Measurements from ENCODE around the gene SIRPA. TPM values are rescaled to one million over a fixed set of nuclear protein-coding genes. Genes with fewer than 3 reads are reported as not detected.

SIRPA gene
- total RNA-seq, 1 donor = 12.2 TPM

- no peak overlapping the region for H3K4me3 ChIP-seq (ENCODE audit: low read depth, low read length)
- no peak for DNase-seq (ENCODE audit: low read depth)
- TF ChIP-seq, protein P1, sequence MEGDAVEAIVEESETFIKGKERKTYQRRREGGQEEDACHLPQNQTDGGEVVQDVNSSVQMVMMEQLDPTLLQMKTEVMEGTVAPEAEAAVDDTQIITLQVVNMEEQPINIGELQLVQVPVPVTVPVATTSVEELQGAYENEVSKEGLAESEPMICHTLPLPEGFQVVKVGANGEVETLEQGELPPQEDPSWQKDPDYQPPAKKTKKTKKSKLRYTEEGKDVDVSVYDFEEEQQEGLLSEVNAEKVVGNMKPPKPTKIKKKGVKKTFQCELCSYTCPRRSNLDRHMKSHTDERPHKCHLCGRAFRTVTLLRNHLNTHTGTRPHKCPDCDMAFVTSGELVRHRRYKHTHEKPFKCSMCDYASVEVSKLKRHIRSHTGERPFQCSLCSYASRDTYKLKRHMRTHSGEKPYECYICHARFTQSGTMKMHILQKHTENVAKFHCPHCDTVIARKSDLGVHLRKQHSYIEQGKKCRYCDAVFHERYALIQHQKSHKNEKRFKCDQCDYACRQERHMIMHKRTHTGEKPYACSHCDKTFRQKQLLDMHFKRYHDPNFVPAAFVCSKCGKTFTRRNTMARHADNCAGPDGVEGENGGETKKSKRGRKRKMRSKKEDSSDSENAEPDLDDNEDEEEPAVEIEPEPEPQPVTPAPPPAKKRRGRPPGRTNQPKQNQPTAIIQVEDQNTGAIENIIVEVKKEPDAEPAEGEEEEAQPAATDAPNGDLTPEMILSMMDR (IDR thresholded peaks at IDR 0.05; ENCODE audit: insufficient read depth, low read length) = no peak
Measured at GRCh38 chr20:1874450-1875182, 20.6 kb upstream of the SIRPA start.

GRCh38 chr20:1875183-1875554, 20.0 kb upstream of the SIRPA start:
- DNase-seq (ENCODE audit: low read depth) = no peak
- H3K4me3 ChIP-seq (ENCODE audit: low read depth, low read length) = no peak overlapping the region
- TF ChIP-seq, protein P1 (IDR thresholded peaks at IDR 0.05; ENCODE audit: insufficient read depth, low read length) = no peak

- DNase-seq (ENCODE audit: low read depth) = no peak
- no peak overlapping the region for H3K4me3 ChIP-seq (ENCODE audit: low read depth, low read length)
- TF ChIP-seq, protein P1 (IDR thresholded peaks at IDR 0.05; ENCODE audit: insufficient read depth, low read length) = no peak
Measured at GRCh38 chr20:1875762-1876161, 19.4 kb upstream of the SIRPA start.

GRCh38 chr20:1876217-1876921, 18.8 kb upstream of the SIRPA start:
- DNase-seq (ENCODE audit: low read depth) = no peak
- TF ChIP-seq, protein P1 (IDR thresholded peaks at IDR 0.05; ENCODE audit: insufficient read depth, low read length) = no peak
- no peak overlapping the region for H3K4me3 ChIP-seq (ENCODE audit: low read depth, low read length)

DNA sequence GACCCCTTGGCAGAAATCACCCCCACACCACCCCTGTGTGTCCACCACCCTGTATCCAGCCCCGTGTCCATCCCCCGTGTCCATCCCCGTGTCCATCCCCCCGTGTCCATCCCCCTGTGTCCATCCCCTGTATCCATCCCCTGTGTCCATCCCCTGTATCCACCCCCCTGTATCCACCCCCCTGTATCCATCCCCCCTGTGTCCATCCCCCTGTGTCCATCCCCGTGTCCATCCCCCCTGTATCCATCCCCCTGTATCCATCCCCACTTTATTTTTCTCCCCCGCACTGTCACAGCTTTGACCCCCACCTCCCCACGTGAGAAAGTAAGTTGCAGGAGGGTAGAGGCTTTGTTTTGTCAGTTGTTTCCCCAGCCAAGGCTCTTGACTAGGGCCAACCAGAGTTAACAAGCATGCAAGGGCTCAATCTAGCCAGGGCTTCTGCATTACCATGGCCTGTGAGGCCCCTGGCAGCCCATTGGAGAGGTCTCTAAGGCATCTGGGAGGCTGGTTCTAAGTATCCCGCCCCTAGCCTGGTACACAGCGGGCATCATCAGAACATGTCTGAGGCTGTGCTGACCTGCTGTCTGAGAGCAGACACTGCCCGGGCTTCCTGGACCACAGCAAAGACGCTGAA, 18.1 kb upstream of the SIRPA start:
- TF ChIP-seq, protein P1 (IDR thresholded peaks at IDR 0.05; ENCODE audit: insufficient read depth, low read length) = no peak
- H3K4me3 ChIP-seq (ENCODE audit: low read depth, low read length) = no peak overlapping the region
- no peak for DNase-seq (ENCODE audit: low read depth)

- no peak overlapping the region for H3K4me3 ChIP-seq (ENCODE audit: low read depth, low read length)
- DNase-seq (ENCODE audit: low read depth) = no peak
- TF ChIP-seq, protein P1 (IDR thresholded peaks at IDR 0.05; ENCODE audit: insufficient read depth, low read length) = no peak
Measured at GRCh38 chr20:1877609-1878200, 17.5 kb upstream of the SIRPA start.

All from fibroblast of the aortic adventitia (primary cell).